ENCODE measurements around the gene KDM4B. TPM values are rescaled to one million over a fixed set of nuclear protein-coding genes. Genes with fewer than 3 reads are reported as not detected.

Gene KDM4B
- polyA plus RNA-seq, 1 of the 3 experiments (the other 2 are of a cell fraction) = 12.2 TPM

GRCh38 chr19:5122671-5123409 lies 153.9 kb downstream of the KDM4B start:
- Histone ChIP-seq H3K9ac (no peak overlapping the region), H3K4me3 (ENCODE audit: low read depth in 2 of 2, low read length in 1 of 2) (no peak overlapping the region), H3K27ac (ENCODE audit: low read depth in 2 of 2, low read length in 1 of 2) (no peak overlapping the region; a peak in 1 of 4 replicates), H3F3A (replicated peaks; ENCODE audit: insufficient read depth) (no peaks in the 10 kb centered on the region), H4K20me1 (ENCODE audit: insufficient read depth) (no peaks in the 10 kb centered on the region), H3K36me3 (replicated peaks in 1 of 2; ENCODE audit: control insufficient read depth in 1 of 2, insufficient read depth in 2 of 2, low read length in 1 of 2) (peaks cover 0 to 31% of the 10 kb centered on the region in 2 experiments), H3K79me2 (ENCODE audit: insufficient read depth) (no peaks in the 10 kb centered on the region), H3K4me2 (no peak overlapping the region), H3K9me2 (no peaks in the 10 kb centered on the region), H2AFZ (ENCODE audit: low read depth) (no peak overlapping the region), H3K4me1 (ENCODE audit: control insufficient read depth in 1 of 2, insufficient read depth in 2 of 2, low read depth in 1 of 2, low read length in 1 of 2) (peaks cover 0 to 8% of the 10 kb centered on the region in 2 experiments; a peak in 1 of 4 replicates), H3K27me3 (ENCODE audit: insufficient read depth) (no peaks in the 10 kb centered on the region), H3K9me3 (no peaks in the 10 kb centered on the region)
- 90% methylated on average over 23 of the region's 30 CpGs for WGBS (ENCODE audit: low lambda C conversion rate)
- ChIA-PET CTCF (interaction anchor here (0.7 kb wide), 1 partner anchor 455 kb away, joined by 3 read pairs; no protein-coding TSS in a partner anchor), POLR2A (no interaction called here)
- no peak for DNase-seq
- no peak for TF ChIP-seq POLR2AphosphoS5 (IDR thresholded peaks at IDR 0.05; ENCODE audit: low read depth, low read length)
- no peak for TF ChIP-seq TAF1 (IDR thresholded peaks at IDR 0.05; ENCODE audit: borderline replicate concordance, low read depth, low read length)
- TF ChIP-seq, protein P1, sequence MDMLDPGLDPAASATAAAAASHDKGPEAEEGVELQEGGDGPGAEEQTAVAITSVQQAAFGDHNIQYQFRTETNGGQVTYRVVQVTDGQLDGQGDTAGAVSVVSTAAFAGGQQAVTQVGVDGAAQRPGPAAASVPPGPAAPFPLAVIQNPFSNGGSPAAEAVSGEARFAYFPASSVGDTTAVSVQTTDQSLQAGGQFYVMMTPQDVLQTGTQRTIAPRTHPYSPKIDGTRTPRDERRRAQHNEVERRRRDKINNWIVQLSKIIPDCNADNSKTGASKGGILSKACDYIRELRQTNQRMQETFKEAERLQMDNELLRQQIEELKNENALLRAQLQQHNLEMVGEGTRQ (IDR thresholded peaks at IDR 0.05; ENCODE audit: borderline replicate concordance, low read depth, low read length) = no peak
- TF ChIP-seq, protein P2, sequence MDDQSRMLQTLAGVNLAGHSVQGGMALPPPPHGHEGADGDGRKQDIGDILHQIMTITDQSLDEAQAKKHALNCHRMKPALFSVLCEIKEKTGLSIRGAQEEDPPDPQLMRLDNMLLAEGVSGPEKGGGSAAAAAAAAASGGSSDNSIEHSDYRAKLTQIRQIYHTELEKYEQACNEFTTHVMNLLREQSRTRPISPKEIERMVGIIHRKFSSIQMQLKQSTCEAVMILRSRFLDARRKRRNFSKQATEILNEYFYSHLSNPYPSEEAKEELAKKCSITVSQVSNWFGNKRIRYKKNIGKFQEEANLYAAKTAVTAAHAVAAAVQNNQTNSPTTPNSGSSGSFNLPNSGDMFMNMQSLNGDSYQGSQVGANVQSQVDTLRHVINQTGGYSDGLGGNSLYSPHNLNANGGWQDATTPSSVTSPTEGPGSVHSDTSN (IDR thresholded peaks at IDR 0.05) = no peak
- TF ChIP-seq MXI1 (IDR thresholded peaks at IDR 0.05; ENCODE audit: low read depth, low read length) = no peak
- no peak for TF ChIP-seq CTCF (IDR thresholded peaks at IDR 0.05)
- TF ChIP-seq MEF2A (IDR thresholded peaks at IDR 0.05; ENCODE audit: borderline replicate concordance, low read depth) = no peak
- TF ChIP-seq SMC3 (IDR thresholded peaks at IDR 0.05; ENCODE audit: low read depth, low read length) = no peak
- no peak for TF ChIP-seq RXRA (IDR thresholded peaks at IDR 0.05; ENCODE audit: borderline replicate concordance, low read depth)
- no peak for TF ChIP-seq FOXM1 (IDR thresholded peaks at IDR 0.05; ENCODE audit: low read depth)
- TF ChIP-seq, protein P3, sequence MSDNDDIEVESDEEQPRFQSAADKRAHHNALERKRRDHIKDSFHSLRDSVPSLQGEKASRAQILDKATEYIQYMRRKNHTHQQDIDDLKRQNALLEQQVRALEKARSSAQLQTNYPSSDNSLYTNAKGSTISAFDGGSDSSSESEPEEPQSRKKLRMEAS (IDR thresholded peaks at IDR 0.05; ENCODE audit: low read depth) = no peak
- no peak for TF ChIP-seq RFX5 (IDR thresholded peaks at IDR 0.05; ENCODE audit: low read length)
- TF ChIP-seq, protein P4, sequence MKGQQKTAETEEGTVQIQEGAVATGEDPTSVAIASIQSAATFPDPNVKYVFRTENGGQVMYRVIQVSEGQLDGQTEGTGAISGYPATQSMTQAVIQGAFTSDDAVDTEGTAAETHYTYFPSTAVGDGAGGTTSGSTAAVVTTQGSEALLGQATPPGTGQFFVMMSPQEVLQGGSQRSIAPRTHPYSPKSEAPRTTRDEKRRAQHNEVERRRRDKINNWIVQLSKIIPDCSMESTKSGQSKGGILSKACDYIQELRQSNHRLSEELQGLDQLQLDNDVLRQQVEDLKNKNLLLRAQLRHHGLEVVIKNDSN (IDR thresholded peaks at IDR 0.05; ENCODE audit: borderline replicate concordance, low read depth) = no peak
- TF ChIP-seq CHD2 (IDR thresholded peaks at IDR 0.05; ENCODE audit: low read length, partially characterized antibody) = no peak
